GM23338 (cell line): Measurements from ENCODE around the gene VPS37C.

Experiments
- CREB1 ChIP-seq: fragments of 250-450 bp; sonication (Bioruptor Pico); IDR thresholded peaks from 2 replicates; pipeline ENCODE4 v1.5.0; 2020; ENCODE audit warnings: low read depth, mild to moderate bottlenecking, moderate library complexity
- CTCF ChIP-seq, 2 experiments: fragments of 200-600 bp in 1 of 2; sonication (generic) in 1 of 2; conservative IDR thresholded peaks; 2 replicates each; pipeline versions ENCODE4 v1.5.1 to v1.6.1; 2016 to 2017; ENCODE audit warnings: antibody characterized with exemption in 2 of 2, low read depth in 2 of 2, mild to moderate bottlenecking in 2 of 2, moderate library complexity in 1 of 2
- ETS1 ChIP-seq: IDR thresholded peaks from 2 replicates; pipeline ENCODE4 v1.6.1; 2016; ENCODE audit warnings: antibody characterized with exemption
- EZH2 ChIP-seq: fragments of 200-600 bp; sonication (generic); IDR thresholded peaks from one replicate; pipeline ENCODE4 v1.8.0; 2017; ENCODE audit warnings: antibody characterized with exemption, mild to moderate bottlenecking, low read depth; ENCODE audit not compliant: unreplicated experiment
- EZH2phosphoT487 ChIP-seq: fragments of 200-600 bp; sonication (generic); IDR thresholded peaks from one replicate; pipeline ENCODE4 v1.8.1; 2018; ENCODE audit warnings: antibody characterized with exemption; ENCODE audit not compliant: unreplicated experiment
- JUNB ChIP-seq: IDR thresholded peaks from one replicate; pipeline ENCODE4 v1.6.1; 2016; ENCODE audit warnings: antibody characterized with exemption; ENCODE audit not compliant: unreplicated experiment
- NANOG ChIP-seq: IDR thresholded peaks from 2 replicates; pipeline ENCODE4 v1.6.1; 2016; ENCODE audit warnings: antibody characterized with exemption, borderline replicate concordance
- POLR2AphosphoS5 ChIP-seq: IDR thresholded peaks from 2 replicates; pipeline ENCODE4 v1.6.1; 2016; ENCODE audit warnings: antibody characterized with exemption, low read depth
- REST ChIP-seq: IDR thresholded peaks from one replicate; pipeline ENCODE4 v1.6.1; 2018; ENCODE audit warnings: antibody characterized with exemption; ENCODE audit not compliant: unreplicated experiment
- STAT1 ChIP-seq: IDR thresholded peaks from one replicate; pipeline ENCODE4 v1.6.1; 2016; ENCODE audit warnings: antibody characterized with exemption; ENCODE audit not compliant: unreplicated experiment
- ZNF114 ChIP-seq: fragments of 250-450 bp; sonication (Bioruptor Pico); IDR thresholded peaks from 2 replicates; pipeline ENCODE4 v1.5.0; 2020; ENCODE audit warnings: mild to moderate bottlenecking, moderate library complexity
- ZNF331 ChIP-seq: fragments of 250-450 bp; sonication (Bioruptor Pico); IDR thresholded peaks from 2 replicates; pipeline ENCODE4 v1.5.0; 2020; ENCODE audit warnings: low read depth, mild to moderate bottlenecking, moderate library complexity

GRCh38 chr11:61150706-61151544 is 10.3 kb downstream of the VPS37C start:
- TF ChIP-seq CTCF (conservative IDR thresholded peaks at IDR 0.05; ENCODE audit: low read depth in 2 of 2): no peak
- no peak for TF ChIP-seq EZH2
- TF ChIP-seq POLR2AphosphoS5: no peak
- TF ChIP-seq ZNF114 (CRISPR knock-in tag): no peak
- TF ChIP-seq REST: no peak
- no peak for TF ChIP-seq CREB1 (CRISPR knock-in tag)
- no peak for TF ChIP-seq JUNB
- no peak for TF ChIP-seq EZH2phosphoT487
- TF ChIP-seq NANOG: no peak
- TF ChIP-seq STAT1: no peak
- no peak for TF ChIP-seq ZNF331 (CRISPR knock-in tag)
- no peak for TF ChIP-seq ETS1
